Neural progenitor cell (in vitro differentiated cells): ENCODE measurements around the gene SEC63.
A peak's percentile ranks its signal among the peaks of the same experiment; 100 is the strongest.

Experiments used
- EZH2 ChIP-seq: fragments of 200-600 bp; sonication (generic); IDR thresholded peaks from 2 replicates; pipeline ENCODE4 v1.6.1; 2017; ENCODE audit warnings: antibody characterized with exemption, mild to moderate bottlenecking, moderate library complexity
- EZH2phosphoT487 ChIP-seq: fragments of 200-600 bp; sonication (generic); IDR thresholded peaks from 2 replicates; pipeline ENCODE4 v1.6.1; 2017; ENCODE audit warnings: antibody characterized with exemption
- TF ChIP-seq, protein P1 (sequence below): fragments of 200-600 bp; sonication (generic); IDR thresholded peaks from 2 replicates; pipeline ENCODE4 v1.5.1; 2017; ENCODE audit warnings: antibody characterized with exemption, mild to moderate bottlenecking

DNA sequence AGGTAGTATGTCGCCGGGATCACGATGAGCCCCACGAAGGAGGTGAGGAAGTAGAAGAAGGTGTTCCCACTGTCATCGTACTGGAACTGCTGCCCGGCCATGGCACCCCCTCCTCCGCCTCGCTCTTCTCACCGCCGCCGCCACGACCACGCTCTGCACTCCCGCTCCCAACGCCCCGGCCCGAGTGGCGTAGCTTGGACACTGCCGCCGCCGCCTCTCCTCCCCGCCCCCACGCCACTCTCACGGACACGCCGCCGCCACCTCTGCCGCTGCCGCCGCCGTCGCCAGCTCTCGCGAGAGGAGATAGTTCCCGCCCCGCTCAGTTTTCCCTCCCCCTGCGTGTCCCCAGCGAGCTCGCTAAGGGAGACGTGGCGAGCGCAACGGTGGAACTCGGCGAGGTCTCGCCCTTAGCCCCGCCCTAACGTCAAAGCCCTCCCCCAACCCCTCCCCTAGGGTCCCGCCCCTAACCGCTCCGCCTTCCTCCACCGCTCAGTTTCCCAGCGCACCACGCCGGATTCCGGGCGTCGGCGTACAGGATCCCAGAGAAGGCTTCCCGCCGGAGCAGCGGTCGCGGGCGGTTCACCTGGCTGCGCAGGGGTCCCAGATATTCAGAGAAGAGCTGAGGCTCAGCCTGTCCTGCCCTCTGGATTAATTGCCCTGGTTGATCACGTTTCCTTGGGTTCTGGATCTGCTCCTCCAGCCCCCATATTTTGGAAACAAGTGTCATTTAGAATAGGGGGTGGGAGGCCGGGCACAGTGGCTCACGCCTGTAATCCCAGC, at the start of gene SEC63:
- TF ChIP-seq, protein P1, sequence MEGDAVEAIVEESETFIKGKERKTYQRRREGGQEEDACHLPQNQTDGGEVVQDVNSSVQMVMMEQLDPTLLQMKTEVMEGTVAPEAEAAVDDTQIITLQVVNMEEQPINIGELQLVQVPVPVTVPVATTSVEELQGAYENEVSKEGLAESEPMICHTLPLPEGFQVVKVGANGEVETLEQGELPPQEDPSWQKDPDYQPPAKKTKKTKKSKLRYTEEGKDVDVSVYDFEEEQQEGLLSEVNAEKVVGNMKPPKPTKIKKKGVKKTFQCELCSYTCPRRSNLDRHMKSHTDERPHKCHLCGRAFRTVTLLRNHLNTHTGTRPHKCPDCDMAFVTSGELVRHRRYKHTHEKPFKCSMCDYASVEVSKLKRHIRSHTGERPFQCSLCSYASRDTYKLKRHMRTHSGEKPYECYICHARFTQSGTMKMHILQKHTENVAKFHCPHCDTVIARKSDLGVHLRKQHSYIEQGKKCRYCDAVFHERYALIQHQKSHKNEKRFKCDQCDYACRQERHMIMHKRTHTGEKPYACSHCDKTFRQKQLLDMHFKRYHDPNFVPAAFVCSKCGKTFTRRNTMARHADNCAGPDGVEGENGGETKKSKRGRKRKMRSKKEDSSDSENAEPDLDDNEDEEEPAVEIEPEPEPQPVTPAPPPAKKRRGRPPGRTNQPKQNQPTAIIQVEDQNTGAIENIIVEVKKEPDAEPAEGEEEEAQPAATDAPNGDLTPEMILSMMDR, result no peak
- TF ChIP-seq EZH2 (no peak), EZH2phosphoT487 (peak; percentile 25)
